Natural killer cell treated with Interleukin-12 subunit alpha and Interleukin-12 subunit beta and Interleukin-15 and Interleukin-18, amount 100 ng/mL, for 72 hours (primary cell): ENCODE measurements around the gene STARD6. TPM values are rescaled to one million over a fixed set of nuclear protein-coding genes. Genes with fewer than 3 reads are reported as not detected.
"Not testable (repeated sequence)": the region's sequence is repeated elsewhere in the genome, so short reads cannot be mapped to it uniquely, and the experiment has no call there.

Experiments
- ATAC-seq, 2 donors: fragments of 150-1000 bp; cut with Tn5 transposase in 1 of 2; sonication (Bioruptor Pico), chemical (Tn5 transposase) in 1 of 2; 2 replicates each; pipeline ENCODE4 v1.10.0; 2021
- DNase-seq: peaks from one replicate; pipeline ENCODE4 v3.0.0; 2022; ENCODE audit warnings: low spot score
- H3K27ac Mint-ChIP-seq, 2 donors: 1 replicate in 1 of 2; 2 replicates in 1 of 2; pipeline ENCODE4 v1.8.0; 2022; ENCODE audit warnings: mixed read lengths in 2 of 2, mild to moderate bottlenecking in 1 of 2, moderate library complexity in 1 of 2
- H3K27me3 Mint-ChIP-seq, 2 donors: 1 replicate in 1 of 2; 2 replicates in 1 of 2; pipeline ENCODE4 v1.8.0; 2022; ENCODE audit warnings: mixed read lengths in 2 of 2
- H3K36me3 Mint-ChIP-seq: one replicate; pipeline ENCODE4 v1.8.0; 2022; ENCODE audit warnings: mixed read lengths
- H3K4me1 Mint-ChIP-seq, 2 donors: 1 replicate in 1 of 2; 2 replicates in 1 of 2; pipeline ENCODE4 v1.8.0; 2022; ENCODE audit warnings: low read depth in 2 of 2, mixed read lengths in 2 of 2, mild to moderate bottlenecking in 1 of 2
- H3K4me3 Mint-ChIP-seq: one replicate; pipeline ENCODE4 v1.8.0; 2022; ENCODE audit warnings: mixed read lengths
- H3K9me3 Mint-ChIP-seq: 2 replicates; pipeline ENCODE4 v1.8.0; 2022; ENCODE audit warnings: mixed read lengths
- total RNA-seq, 2 donors: library from RNA; stranded (reverse); gene quantifications; one replicate each; pipeline ENCODE4 v1.2.3, GENCODE V29; 2022

Gene STARD6, protein sequence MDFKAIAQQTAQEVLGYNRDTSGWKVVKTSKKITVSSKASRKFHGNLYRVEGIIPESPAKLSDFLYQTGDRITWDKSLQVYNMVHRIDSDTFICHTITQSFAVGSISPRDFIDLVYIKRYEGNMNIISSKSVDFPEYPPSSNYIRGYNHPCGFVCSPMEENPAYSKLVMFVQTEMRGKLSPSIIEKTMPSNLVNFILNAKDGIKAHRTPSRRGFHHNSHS
- total RNA-seq, result not detected

DNA sequence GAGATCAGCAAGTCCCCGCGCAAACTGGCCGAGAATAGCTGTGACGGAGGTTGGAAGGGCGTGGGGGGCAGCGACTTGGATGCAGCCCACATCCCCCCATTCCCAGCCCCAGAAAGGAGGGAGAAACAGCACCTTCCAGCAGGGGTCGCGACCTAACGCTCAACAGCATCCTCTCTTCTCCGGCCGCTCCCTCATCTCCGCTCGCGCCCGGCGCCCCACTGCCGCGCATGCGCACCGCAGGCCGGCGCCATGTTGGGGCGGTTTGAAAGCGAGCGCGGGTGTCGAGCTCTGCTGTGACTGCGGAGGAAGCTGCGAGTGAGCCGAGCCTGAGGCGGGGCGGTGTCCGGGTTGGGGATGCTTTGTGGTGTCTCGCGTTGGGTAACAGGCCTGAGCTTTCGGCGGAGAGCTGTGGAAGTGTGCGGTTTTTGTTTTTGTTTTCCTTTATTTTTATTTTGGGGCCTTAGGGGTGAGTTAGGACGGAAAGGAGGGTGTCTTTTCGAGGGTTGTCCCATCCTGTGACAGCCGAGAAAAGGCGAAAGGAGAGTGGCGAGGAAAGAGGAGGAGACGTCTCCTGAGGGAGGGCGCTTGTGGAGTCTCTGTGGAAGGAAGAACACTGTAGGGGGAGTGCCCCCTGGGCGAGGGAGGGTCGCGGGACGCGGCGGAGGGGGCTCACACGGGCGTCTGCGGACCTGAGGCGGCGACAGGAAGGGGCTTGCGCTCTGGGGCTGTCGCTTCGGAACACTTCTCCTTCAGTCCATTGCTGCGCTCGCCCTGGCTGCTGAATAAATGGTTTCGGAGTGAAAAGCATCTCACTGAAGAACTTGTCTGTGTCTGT, at the start of gene STARD6, which contains the start of gene C18orf54:
STARD6 (minus strand) TSS at position 199 of the 835 bp plus-strand sequence. CDS start 3,285 bp downstream, outside the sequence.
C18orf54 (plus strand) TSS at position 247 of the 835 bp plus-strand sequence. CDS start 2,667 bp downstream, outside the sequence.
- ATAC-seq, result peak; percentile 97 to 99
- H3K36me3 Mint-ChIP-seq, result peaks cover 10% of the 10 kb centered on the region

DNA sequence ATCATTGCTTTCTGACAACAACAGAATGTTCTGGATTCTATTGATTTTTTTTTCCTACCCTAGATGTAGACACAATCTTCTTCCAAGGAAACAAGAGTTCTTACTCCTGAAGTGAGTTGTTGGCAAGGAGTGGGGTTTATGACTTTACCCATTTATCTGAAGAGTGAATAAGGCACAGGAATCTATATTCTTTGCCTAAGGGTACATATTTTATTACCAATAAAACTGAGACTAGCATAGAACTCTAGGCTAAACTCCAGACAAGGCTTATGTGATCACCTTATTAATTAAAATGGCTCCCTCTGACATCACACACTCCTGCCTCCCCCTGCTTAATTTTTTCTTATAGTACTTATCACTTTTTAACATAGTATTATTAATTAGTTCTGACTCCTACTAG, 47.6 kb upstream of the STARD6 start:
- Mint-ChIP-seq H3K27me3 (peaks cover 12 to 30% of the 10 kb centered on the region in 2 donors), H3K27ac (no peak overlapping the region), H3K4me1 (no peaks in the 10 kb centered on the region), H3K4me3 (no peak overlapping the region), H3K36me3 (peaks cover 4% of the 10 kb centered on the region), H3K9me3 (no peaks in the 10 kb centered on the region)
- ATAC-seq (no peak), DNase-seq (no peak)

More for the DNA sequence above, at the start of gene STARD6, which contains the start of gene C18orf54:
- Mint-ChIP-seq H3K9me3 (no peaks in the 10 kb centered on the region), H3K4me3 (peak within 1 kb of the TSS; percentile 97), H3K27me3 (peaks cover 0 to 7% of the 10 kb centered on the region in 2 donors), H3K27ac (peak within 1 kb of the TSS; percentile 94 to 96), H3K4me1 (peaks cover 19% of the 10 kb centered on the region in 2 donors)
- peak; percentile 93 for DNase-seq

DNA sequence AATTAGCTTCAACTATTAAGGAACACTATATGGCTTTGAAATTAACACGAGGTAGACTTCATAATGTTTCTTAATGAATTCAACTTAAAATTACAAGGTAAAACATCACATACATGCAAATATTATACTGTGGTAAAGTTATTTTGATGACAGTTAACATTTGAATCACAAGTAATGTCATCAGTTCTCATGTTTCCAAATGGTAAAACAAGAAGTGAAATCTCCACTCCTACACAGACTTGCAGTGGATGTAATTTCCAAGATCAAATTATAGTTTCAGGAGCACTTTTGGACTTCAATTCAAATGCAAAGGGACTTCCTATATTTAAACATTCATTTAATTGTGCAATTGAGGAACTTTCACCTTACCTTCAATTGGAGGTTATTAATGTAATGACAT, 39.1 kb upstream of the STARD6 start:
- Mint-ChIP-seq H3K27me3 (no peaks in the 10 kb centered on the region), H3K9me3 (no peaks in the 10 kb centered on the region), H3K27ac (no peak overlapping the region), H3K36me3 (no peaks in the 10 kb centered on the region), H3K4me1 (peaks cover 0 to 6% of the 10 kb centered on the region in 2 donors), H3K4me3 (no peak overlapping the region)
- DNase-seq (no peak), ATAC-seq (no peak)

DNA sequence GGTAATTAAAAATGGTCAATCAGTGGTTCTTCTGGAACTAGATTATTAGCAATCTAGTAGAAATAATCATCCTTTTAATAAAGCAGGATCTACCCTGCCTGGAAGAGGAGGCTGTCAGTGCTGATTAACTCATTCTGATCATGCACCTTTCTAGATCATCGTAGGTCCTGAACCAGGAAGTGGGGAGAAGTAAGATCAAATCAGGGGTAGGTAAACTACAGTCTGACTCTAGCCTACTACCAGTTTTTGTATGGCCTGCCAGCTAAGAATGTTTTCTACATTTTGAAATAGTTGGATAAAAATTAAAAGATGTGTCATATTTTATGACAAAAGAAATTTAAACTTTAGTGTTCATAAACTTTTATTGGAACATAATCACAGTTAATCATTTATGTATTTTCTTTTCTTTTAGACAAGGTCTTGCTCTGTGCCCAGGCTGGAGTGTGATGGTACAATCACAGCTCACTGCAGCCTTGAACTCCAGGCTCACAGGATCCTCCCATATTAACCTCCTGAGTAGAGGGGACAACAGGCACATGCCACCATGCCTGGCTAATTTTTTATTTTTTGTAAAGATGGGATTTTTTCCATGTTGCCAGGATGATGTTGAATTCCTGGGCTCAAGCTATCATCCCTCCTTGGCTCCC, 36.1 kb upstream of the STARD6 start:
- no peak for ATAC-seq
- no peaks in the 10 kb centered on the region for H3K9me3 Mint-ChIP-seq
- no peaks in the 10 kb centered on the region for H3K27me3 Mint-ChIP-seq

DNA sequence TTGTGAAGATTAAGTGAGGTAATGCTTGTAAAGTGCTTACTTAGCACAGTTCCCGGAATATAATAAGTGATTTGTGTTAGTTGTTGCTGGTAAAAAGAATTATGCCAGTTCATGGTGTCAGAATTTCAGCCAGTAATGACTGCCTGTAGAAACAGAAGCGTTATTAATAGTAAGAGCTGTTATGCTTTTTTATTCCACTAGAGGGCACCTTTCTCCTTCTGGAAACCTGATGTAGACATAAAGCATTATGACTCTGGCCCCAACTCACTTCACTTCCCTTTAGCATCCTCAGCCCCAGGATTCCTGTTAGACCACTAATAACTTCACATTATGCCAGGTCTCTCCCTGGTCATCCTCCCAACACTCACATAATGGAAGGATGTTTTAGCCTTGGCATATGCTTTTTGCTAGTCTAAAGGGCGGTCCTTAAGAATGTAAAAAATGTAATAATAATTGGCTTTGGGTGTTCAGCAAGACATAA, 34.9 kb upstream of the STARD6 start:
- DNase-seq (no peak), ATAC-seq (peak in 1 of 2 donors; percentile 54)
- no peak overlapping the region for H3K4me3 Mint-ChIP-seq
- no peak overlapping the region for H3K27ac Mint-ChIP-seq
- H3K36me3 Mint-ChIP-seq, result no peaks in the 10 kb centered on the region
- H3K9me3 Mint-ChIP-seq, result no peaks in the 10 kb centered on the region
- H3K27me3 Mint-ChIP-seq, result no peaks in the 10 kb centered on the region
- peaks cover 19 to 23% of the 10 kb centered on the region in 2 donors for H3K4me1 Mint-ChIP-seq

More for the DNA sequence above, 36.1 kb upstream of the STARD6 start:
- H3K4me3 Mint-ChIP-seq, result no peak overlapping the region
- no peak overlapping the region for H3K27ac Mint-ChIP-seq
- DNase-seq, result no peak
- H3K4me1 Mint-ChIP-seq, result peaks cover 12 to 13% of the 10 kb centered on the region in 2 donors
- H3K36me3 Mint-ChIP-seq, result no peaks in the 10 kb centered on the region

DNA sequence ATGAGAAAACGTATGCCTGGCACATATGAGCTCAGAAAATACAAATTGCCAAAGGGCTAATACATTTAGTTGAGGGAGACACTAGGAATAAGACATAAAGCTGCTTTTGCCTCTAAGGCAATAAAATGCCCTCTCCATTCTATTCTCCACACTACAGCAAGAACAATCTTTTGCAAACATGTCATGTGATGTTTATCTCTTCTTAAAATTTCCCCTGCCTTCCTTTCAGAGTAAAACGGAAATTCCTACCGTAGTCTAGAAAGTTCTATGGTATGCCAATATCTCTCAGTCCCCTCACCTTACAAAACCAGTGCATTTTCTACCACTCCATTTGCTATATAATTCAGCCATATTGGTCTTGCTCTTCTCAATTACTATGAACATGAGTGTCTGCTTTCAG, 33.2 kb upstream of the STARD6 start:
- Mint-ChIP-seq H3K4me1 (peaks cover 19 to 23% of the 10 kb centered on the region in 2 donors), H3K27me3 (peaks cover 0 to 2% of the 10 kb centered on the region in 2 donors), H3K27ac (no peak overlapping the region), H3K36me3 (no peaks in the 10 kb centered on the region), H3K4me3 (no peak overlapping the region), H3K9me3 (no peaks in the 10 kb centered on the region)
- no peak for ATAC-seq
- no peak for DNase-seq

DNA sequence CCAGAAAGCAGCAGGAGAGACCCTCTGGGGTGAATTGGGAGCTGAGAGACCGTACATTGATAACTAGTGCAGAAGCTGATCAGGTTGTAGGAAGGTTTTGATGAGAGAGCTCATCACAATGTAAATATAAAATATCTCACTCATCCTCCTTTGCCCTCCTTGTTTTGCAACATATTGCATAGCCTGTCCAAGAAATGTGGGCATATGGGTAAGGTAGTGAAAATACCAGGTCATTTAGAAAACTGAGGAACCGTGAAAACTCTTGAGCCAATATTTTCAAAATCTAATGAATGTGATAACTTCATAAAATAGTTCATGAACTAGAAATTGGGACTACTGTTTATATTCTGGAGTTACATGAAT, 31.5 kb upstream of the STARD6 start:
- Mint-ChIP-seq H3K27me3 (peaks cover 0 to 2% of the 10 kb centered on the region in 2 donors), H3K9me3 (no peaks in the 10 kb centered on the region), H3K27ac (peak overlapping the region; percentile 4 to 64), H3K4me3 (peak overlapping the region; percentile 65), H3K36me3 (no peaks in the 10 kb centered on the region), H3K4me1 (peaks cover 17 to 23% of the 10 kb centered on the region in 2 donors)
- ATAC-seq (peak in 1 of 2 donors; percentile 41), DNase-seq (no peak)

DNA sequence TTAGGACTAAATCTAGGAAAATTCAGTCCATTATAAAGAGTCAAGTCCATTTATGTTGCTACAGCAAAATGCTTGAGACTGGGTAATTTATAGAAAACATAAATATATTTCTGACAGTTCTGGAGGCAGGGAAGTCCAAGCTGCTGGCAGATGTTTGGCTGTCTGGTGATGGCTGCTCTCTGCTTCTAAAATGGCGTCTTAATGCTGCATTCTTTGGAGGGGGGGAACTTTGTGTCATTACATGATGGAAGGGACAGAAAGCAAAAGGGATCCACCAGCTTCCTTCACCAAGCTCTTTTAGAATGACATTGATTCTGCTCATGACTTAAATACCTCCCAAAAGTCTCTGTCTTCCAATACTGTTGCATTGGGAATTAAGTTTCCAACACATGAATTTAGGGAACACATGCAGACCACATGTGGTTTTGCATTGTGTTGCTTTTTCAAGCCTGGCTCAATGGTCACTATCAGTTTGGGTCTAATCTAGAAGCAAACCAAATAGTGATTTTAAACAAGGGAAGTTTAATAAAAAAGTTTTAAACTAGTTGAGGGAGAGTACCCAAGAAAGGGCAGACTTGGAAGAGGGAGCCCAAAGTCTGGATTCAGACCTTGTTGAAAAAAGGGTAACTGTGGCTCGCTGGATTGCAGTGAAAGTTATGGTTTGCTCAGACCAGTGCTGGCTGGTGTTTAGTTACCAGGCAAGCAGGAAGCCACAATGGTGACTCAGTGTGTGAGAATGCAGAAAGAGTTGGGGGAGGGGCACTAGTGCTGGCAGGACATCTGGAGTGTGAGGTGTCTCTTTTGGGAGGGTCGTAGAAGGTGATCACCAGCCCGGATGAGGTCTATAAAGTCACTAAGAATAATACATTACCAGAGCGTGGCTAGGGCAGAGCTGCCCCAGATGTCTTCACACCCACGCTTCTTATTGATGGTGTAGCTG, 30.8 kb upstream of the STARD6 start:
- H3K4me3 Mint-ChIP-seq, result peak overlapping the region; percentile 65
- DNase-seq, result peak; percentile 74

DNA sequence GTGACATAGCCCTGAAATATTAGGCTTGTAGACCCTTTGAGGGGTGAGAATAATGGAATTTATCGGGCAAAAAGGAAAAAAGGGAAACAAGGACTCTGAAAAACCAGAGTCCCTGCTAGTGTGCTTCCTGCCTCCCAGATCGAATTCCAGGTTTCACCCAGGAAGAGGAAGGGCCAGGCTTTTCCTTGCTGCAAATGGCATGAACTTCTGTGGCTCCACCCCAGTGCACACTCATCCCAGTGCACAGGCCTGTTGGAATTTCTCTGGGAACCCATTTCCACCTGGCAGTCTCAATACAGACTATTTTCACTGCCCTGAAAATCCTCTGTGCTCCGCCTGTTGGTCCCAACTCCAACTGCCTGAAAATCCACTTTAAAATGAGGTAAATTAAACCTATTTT, 30.0 kb upstream of the STARD6 start:
- no peak overlapping the region for H3K27ac Mint-ChIP-seq
- H3K4me1 Mint-ChIP-seq, result peaks cover 17 to 23% of the 10 kb centered on the region in 2 donors

More for the DNA sequence above, 30.8 kb upstream of the STARD6 start:
- H3K4me1 Mint-ChIP-seq, result peaks cover 17 to 23% of the 10 kb centered on the region in 2 donors
- peak; percentile 95 to 98 for ATAC-seq
- no peaks in the 10 kb centered on the region for H3K36me3 Mint-ChIP-seq
- peaks cover 0 to 2% of the 10 kb centered on the region in 2 donors for H3K27me3 Mint-ChIP-seq
- peak overlapping the region; percentile 4 to 64 for H3K27ac Mint-ChIP-seq
- no peaks in the 10 kb centered on the region for H3K9me3 Mint-ChIP-seq

DNA sequence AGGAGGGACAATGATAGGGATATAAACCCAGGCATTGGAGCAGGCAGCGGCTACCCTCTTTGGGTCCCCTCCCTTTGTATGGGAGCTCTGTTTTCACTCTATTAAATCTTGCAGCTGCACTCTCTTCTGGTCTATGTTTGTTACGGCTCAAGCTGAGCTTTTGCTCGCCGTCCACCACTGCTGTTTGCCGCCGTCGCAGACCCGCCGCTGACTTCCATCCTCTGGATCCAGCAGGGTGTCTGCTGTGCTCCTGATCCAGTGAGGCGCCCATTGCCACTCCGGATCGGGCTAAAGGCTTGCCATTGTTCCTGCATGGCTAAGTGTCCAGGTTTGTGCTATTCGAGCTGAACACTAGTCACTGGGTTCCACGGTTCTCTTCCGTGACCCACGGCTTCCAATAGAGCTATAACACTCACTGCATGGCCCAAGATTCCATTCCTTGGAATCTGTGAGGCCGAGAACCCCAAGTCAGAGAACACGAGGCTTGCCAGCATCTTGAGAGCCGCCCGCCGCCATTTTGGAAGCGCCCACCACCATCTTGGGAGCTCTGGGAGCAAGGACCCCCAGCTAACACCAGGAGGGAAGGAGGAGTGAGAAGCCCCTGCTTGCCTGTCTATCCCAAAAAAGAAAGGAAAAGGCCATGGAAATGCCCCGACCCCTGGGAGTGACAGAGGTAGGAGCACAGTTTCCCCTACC, 29.3 kb upstream of the STARD6 start:
- H3K4me1 Mint-ChIP-seq, result peaks cover 14 to 23% of the 10 kb centered on the region in 2 donors
- ATAC-seq, H3K9me3 Mint-ChIP-seq, H3K4me3 Mint-ChIP-seq, H3K27ac Mint-ChIP-seq, DNase-seq, H3K27me3 Mint-ChIP-seq, H3K36me3 Mint-ChIP-seq: not testable (repeated sequence)

More for the DNA sequence above, 30.0 kb upstream of the STARD6 start:
- H3K27me3 Mint-ChIP-seq, result peaks cover 0 to 2% of the 10 kb centered on the region in 2 donors
- no peaks in the 10 kb centered on the region for H3K36me3 Mint-ChIP-seq
- ATAC-seq, result no peak
- no peaks in the 10 kb centered on the region for H3K9me3 Mint-ChIP-seq
- no peak for DNase-seq
- H3K4me3 Mint-ChIP-seq, result no peak overlapping the region

DNA sequence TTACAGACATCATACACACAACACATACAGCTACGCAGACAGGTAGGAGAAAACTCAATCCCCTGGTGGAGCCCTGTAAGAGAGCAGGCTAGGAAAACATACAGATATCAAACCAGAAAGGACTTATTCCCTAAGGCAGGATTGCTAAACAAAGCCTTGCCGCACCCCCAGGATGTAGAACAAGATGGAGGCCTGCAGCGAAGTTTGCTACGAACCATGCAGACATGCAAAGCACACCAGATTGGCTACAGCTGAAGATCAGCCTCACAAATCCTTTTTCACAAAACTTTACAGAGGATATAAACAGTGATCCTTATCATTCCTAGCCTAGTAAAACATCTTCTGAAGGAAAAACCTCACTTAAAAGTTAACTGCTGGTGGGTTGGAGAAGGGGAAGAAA, 28.4 kb upstream of the STARD6 start:
- H3K4me3 Mint-ChIP-seq, result no peak overlapping the region
- H3K27ac Mint-ChIP-seq, result peak overlapping the region in 1 of 2 donors; percentile 37
- peaks cover 12 to 23% of the 10 kb centered on the region in 2 donors for H3K4me1 Mint-ChIP-seq
- no peaks in the 10 kb centered on the region for H3K9me3 Mint-ChIP-seq
- ATAC-seq, result no peak
- DNase-seq, result no peak
- H3K36me3 Mint-ChIP-seq, result no peaks in the 10 kb centered on the region
- H3K27me3 Mint-ChIP-seq, result peaks cover 0 to 2% of the 10 kb centered on the region in 2 donors

DNA sequence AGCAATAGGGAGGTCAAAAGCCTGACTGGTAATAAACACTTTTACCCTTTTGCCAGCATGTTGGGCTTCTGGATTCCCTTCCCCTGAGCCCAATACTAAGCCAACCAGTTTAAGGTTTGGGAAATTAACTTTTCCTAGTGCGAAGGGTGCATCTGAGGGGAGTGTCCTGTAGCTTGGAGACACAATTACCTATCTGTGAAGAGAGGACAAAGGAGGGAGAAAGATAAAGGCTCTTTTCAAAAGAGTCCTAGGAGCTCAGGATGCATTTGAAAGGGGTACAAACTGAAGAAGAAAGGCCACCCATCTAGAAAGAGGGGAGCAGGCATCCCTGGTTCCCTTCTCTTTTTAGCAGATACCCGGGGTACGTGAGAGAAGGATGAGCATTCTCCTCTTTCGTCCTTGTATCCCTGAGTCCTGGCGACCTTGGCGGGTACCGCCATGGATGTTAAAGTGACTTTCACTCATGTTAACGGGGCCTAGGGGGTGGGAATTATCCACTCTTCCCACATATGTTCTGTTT, 25.1 kb upstream of the STARD6 start:
- ATAC-seq (no peak), DNase-seq (no peak)
- H3K27me3 Mint-ChIP-seq, result peaks cover 0 to 2% of the 10 kb centered on the region in 2 donors
- H3K9me3 Mint-ChIP-seq, result no peaks in the 10 kb centered on the region
- H3K27ac Mint-ChIP-seq, result no peak overlapping the region
- H3K4me3 Mint-ChIP-seq, result no peak overlapping the region
- H3K36me3 Mint-ChIP-seq, result no peaks in the 10 kb centered on the region
- peaks cover 0 to 6% of the 10 kb centered on the region in 2 donors for H3K4me1 Mint-ChIP-seq
